OCI-LY7 (cell line): ENCODE results near the gene CDKN2AIPNL.

Experiments used
- CTCF ChIP-seq: fragments of 200-600 bp; sonication (generic); conservative IDR thresholded peaks from 2 replicates; pipeline ENCODE4 v1.5.1; 2014; ENCODE audit warnings: mild to moderate bottlenecking, antibody characterized with exemption, low read length, moderate library complexity, mixed read lengths
- EZH2phosphoT487 ChIP-seq: fragments of 200-600 bp; sonication (generic); IDR thresholded peaks from 2 replicates; pipeline ENCODE4 v1.6.1; 2018; ENCODE audit warnings: low read depth, borderline replicate concordance, mild to moderate bottlenecking, mixed run types, antibody characterized with exemption, low read length, moderate library complexity, mixed read lengths

- no peak for TF ChIP-seq CTCF
- TF ChIP-seq EZH2phosphoT487, result no peak
Observed at GRCh38 chr5:134396274-134396673, 15.4 kb downstream of the CDKN2AIPNL start.
